Kidney (tissue), 14 donors: ENCODE measurements around the gene LHX2. TPM values are rescaled to one million over a fixed set of nuclear protein-coding genes. Genes with fewer than 3 reads are reported as not detected.

Source experiments
- DNase-seq, 5 donors: peaks; one replicate each; pipeline ENCODE4 v3.0.0-alpha.2; 2013 to 2020
- FAIRE-seq: peaks from 2 replicates; lab custom pipeline; 2012; peaks lifted over from hg19 to GRCh38; lab: Jason Lieb, UNC
- H3K27ac ChIP-seq, 2 donors: one replicate each; pipeline ENCODE4 v1.7.0; 2013; ENCODE audit warnings: low read depth in 2 of 2, low read length in 2 of 2, inconsistent platforms in 1 of 2
- H3K27me3 ChIP-seq: one replicate; pipeline ENCODE4 v1.7.1; 2013; ENCODE audit warnings: low read length, inconsistent platforms; ENCODE audit not compliant: control insufficient read depth, insufficient read depth
- H3K36me3 ChIP-seq, 3 donors: one replicate each; pipeline versions ENCODE4 v1.7.0 to v1.7.1; 2013; ENCODE audit warnings: low read length in 3 of 3, control low read depth in 1 of 3, inconsistent platforms in 1 of 3; ENCODE audit not compliant: insufficient read depth in 3 of 3, control insufficient read depth in 2 of 3
- H3K4me1 ChIP-seq, 3 donors: one replicate each; pipeline versions ENCODE4 v1.7.0 to v1.7.1; 2013; ENCODE audit warnings: low read length in 3 of 3, inconsistent platforms in 1 of 3, low read depth in 1 of 3; ENCODE audit not compliant: control insufficient read depth in 2 of 3, insufficient read depth in 2 of 3
- H3K4me3 ChIP-seq, 3 donors: one replicate each; pipeline versions ENCODE4 v1.7.0 to v1.8.1; 2013; ENCODE audit warnings: low read length in 3 of 3, control low read depth in 1 of 3, inconsistent platforms in 1 of 3
- H3K9ac ChIP-seq, 3 donors: one replicate each; pipeline versions ENCODE4 v1.7.0 to v1.7.1; 2013; ENCODE audit warnings: low read length in 3 of 3, control low read depth in 1 of 3, inconsistent platforms in 1 of 3
- H3K9me3 ChIP-seq, 3 donors: one replicate each; pipeline versions ENCODE4 v1.7.0 to v1.7.1; 2013; ENCODE audit warnings: low read length in 3 of 3, control low read depth in 1 of 3, inconsistent platforms in 1 of 3; ENCODE audit not compliant: control insufficient read depth in 2 of 3, insufficient read depth in 1 of 3
- intact Hi-C: fragments of 100-400 bp; cut with DNase I; formaldehyde crosslinking; loops from one replicate; pipeline ENCODE4 v1.11.1; 2022
- polyA plus RNA-seq: library from polyadenylated mRNA; stranded (reverse); fragments of 350-450 nt; fragmentation: Illumina TruSeq; extraction: RNeasy Lipid Tissue Mini Kit (QIAGEN cat#74804); gene quantifications from one replicate; pipeline ENCODE4 v1.2.3, GENCODE V29; 2014; ENCODE audit warnings: low read depth, low replicate concordance; ENCODE audit not compliant: insufficient read depth
- total RNA-seq: library from RNA; stranded (reverse); fragmentation: NEBNext Ultra II Directional; extraction: Animal tissue kit (Norgen Biotek cat#: 25700); gene quantifications from one replicate; pipeline ENCODE4 v1.2.1, GENCODE V29; 2021
- TF ChIP-seq, protein P1 (sequence below): IDR thresholded peaks from 3 replicates; pipeline ENCODE4 v1.5.1; 2012; ENCODE audit warnings: mild to moderate bottlenecking, moderate library complexity, borderline replicate concordance; ENCODE audit not compliant: insufficient read depth; ENCODE audit errors: extremely low read depth
- donor health status: control.
- donor health status: control.
- donor health status: control.
- donor health status: control.
- donor health status: control.
- donor health status: DM: yes; HTN: yes; CAD: no.
- donor health status: Normal renal cell carcinoma (clear cell type).

Gene LHX2
- total and polyA plus RNA-seq, 2 donors from 2014 or later: not detected

DNA sequence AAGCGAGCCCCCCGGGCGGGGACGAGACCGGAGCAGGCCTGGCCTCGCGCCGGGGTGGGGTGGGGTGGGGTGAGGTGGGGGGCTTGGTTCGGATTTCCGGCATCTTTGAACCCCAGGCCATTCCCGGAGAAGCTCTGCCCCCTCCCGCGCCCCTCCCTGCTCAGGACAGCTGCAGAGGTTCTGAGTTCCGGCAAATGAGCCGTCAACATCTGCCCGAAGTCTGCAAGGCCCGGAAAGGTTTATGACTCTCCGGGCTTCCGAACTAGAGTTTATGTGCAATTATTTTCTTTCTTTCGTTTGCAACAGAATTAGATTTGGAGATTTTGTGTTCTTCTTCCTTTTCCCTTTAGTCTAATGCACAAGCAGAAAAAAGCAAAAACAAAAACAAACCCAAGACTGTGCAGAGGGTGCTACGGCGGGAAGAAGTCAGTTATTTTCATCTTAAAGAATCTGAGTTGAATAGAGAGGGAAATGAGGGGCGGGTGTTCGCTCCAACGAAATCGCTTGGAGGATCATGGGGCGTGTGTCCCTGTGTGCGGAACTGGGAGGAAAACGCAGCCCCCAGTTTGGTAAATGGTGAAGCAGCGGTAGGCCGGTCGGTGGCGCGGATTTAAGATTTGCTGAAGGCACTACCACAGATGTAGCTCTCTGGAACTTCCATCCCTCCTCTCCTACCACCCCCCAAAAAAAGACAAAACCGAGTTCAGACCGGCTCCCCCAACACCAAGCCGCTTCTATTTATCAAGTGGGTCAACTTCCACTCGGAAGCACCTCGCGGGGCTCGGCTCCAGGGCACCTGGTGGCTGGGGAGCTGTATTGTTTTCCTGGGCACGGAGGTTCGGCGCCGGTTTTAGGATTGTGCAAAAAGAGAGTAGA, 4.8 kb downstream of the LHX2 start:
- no peaks in the 10 kb centered on the region for H3K9me3 ChIP-seq
- peak in 2 of 5 donors; percentile 28 to 49 for DNase-seq
- TF ChIP-seq, protein P1, sequence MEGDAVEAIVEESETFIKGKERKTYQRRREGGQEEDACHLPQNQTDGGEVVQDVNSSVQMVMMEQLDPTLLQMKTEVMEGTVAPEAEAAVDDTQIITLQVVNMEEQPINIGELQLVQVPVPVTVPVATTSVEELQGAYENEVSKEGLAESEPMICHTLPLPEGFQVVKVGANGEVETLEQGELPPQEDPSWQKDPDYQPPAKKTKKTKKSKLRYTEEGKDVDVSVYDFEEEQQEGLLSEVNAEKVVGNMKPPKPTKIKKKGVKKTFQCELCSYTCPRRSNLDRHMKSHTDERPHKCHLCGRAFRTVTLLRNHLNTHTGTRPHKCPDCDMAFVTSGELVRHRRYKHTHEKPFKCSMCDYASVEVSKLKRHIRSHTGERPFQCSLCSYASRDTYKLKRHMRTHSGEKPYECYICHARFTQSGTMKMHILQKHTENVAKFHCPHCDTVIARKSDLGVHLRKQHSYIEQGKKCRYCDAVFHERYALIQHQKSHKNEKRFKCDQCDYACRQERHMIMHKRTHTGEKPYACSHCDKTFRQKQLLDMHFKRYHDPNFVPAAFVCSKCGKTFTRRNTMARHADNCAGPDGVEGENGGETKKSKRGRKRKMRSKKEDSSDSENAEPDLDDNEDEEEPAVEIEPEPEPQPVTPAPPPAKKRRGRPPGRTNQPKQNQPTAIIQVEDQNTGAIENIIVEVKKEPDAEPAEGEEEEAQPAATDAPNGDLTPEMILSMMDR: no peak
- H3K9ac ChIP-seq: no peak overlapping the region
- peaks cover 0 to 9% (median 0%) of the 10 kb centered on the region in 3 donors for H3K4me1 ChIP-seq
- no peak overlapping the region for H3K27ac ChIP-seq
- H3K4me3 ChIP-seq: no peak overlapping the region
- no peak for FAIRE-seq
- peaks cover 59% of the 10 kb centered on the region for H3K27me3 ChIP-seq
- no peaks in the 10 kb centered on the region for H3K36me3 ChIP-seq
- intact Hi-C loops: no loop called here

DNA sequence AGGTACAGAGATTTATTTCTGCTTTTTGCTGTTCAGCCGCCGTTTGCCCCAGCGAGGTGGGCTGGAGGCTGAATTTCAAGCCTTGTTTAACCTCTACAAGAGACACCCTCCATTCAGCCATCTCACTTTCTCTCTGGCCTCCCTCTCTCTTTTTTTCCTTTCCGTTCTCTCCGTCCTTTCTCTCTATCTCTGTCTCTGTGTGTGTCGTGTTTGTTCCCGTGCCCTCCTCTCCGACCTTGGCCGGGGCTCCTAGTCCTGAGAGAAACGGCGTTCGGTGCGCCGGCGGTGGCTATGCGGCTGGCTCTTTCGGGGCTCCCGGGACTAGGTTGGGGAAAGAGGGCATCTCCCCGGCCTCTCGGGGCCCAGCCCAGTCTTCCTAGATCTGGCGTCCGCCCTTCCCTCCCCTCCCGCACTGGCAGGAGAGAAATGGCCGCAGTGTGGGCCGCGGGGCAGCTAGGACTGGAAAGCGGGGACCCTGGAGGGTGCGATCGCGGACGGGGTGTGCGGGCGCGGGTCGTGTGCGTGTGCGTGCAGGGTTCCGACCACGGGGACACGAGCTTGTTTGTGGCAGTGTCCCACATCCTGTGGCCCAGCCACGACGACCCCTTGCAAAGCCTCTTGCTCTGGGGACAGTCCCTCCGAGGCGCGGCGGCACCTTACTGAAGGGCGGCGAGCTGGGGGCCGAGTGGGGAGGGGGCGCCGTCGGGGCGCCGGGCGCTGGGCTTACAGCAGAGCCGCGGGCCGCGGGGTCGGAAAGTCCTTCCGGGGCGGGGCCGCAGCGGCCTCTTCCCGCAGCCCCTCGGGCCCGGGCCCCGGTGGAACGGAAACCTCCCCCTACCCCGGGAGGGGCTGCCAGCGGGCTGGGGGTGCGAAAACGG, 5.7 kb downstream of the LHX2 start:
- Histone ChIP-seq H3K4me3 (no peak overlapping the region), H3K9ac (no peak overlapping the region), H3K36me3 (no peaks in the 10 kb centered on the region), H3K27me3 (peaks cover 67% of the 10 kb centered on the region), H3K4me1 (peaks cover 0 to 8% (median 0%) of the 10 kb centered on the region in 3 donors), H3K27ac (no peak overlapping the region), H3K9me3 (no peaks in the 10 kb centered on the region)
- DNase-seq: peak in 2 of 5 donors; percentile 40 to 42
- TF ChIP-seq, protein P1: no peak
- intact Hi-C loops: no loop called here
- no peak for FAIRE-seq

DNA sequence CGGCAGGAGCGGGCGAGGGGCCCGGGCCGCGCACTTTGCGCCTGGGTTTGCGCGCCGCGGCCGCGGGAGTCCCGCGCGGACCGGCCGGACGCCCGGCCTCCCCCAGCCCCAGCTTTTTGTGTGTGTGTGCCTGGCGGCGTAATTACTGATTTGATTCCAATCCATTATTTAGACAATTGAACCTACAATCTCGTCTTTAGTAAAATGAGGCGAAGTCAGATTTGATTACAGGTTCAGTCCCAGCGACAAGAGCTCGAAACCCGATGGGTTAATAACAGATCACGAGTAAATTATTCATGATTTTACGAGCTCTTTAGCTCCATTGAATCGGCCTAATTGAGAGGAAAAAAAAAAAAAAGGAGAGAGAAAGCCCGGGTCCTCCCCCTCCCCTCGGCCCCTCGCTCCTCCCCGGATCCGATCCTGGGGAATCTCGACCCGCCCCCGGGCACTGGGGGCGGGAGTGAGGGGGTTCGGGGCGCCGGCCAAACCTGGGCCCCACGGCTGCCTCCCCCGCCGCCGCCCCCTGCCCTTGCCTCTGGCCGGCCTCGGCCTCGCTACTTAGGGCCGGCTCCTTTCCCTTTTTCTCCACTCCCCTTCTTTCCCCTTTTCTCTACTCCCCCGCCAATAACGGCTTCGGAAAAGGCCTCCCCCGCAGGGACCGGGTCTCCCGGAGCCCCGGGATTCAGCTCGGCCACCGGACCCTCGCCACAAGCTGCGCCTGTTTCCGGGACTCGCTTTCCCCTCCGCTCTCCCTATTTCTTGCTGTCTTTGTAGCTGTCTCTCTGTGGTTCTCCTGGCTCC, 6.6 kb downstream of the LHX2 start:
- H3K36me3 ChIP-seq: no peaks in the 10 kb centered on the region
- H3K9ac ChIP-seq: no peak overlapping the region
- H3K4me1 ChIP-seq: peaks cover 0 to 6% (median 0%) of the 10 kb centered on the region in 3 donors
- H3K4me3 ChIP-seq: no peak overlapping the region
- intact Hi-C loops: no loop called here
- peak in 1 of 5 donors; percentile 45 for DNase-seq
- TF ChIP-seq, protein P1: no peak
- H3K27me3 ChIP-seq: peaks cover 70% of the 10 kb centered on the region
- no peaks in the 10 kb centered on the region for H3K9me3 ChIP-seq
- no peak overlapping the region for H3K27ac ChIP-seq
- no peak for FAIRE-seq
